ENCODE measurements around the gene PPP1R16B.

DNA sequence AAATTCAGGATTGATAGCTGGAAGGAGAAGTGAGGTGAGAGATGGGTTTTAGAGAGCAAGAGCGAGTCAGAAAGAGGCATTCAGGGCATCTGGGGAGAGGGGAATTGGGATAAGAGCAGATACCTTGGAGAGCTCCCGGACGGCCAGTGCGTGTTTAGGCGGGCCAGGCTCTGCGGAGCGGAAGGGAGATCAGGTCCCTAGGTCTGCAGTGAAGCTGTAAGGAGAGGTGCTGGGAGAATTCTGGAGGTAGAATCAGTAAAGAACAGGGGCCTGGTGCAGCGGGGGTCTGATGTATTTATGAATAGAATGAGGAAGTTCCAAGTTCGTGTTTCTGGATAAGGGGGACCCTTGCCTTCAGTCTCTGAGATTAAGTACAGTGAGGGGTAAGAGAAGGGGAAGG lies 73.4 kb downstream of the PPP1R16B start:
- TF ChIP-seq, protein P1, sequence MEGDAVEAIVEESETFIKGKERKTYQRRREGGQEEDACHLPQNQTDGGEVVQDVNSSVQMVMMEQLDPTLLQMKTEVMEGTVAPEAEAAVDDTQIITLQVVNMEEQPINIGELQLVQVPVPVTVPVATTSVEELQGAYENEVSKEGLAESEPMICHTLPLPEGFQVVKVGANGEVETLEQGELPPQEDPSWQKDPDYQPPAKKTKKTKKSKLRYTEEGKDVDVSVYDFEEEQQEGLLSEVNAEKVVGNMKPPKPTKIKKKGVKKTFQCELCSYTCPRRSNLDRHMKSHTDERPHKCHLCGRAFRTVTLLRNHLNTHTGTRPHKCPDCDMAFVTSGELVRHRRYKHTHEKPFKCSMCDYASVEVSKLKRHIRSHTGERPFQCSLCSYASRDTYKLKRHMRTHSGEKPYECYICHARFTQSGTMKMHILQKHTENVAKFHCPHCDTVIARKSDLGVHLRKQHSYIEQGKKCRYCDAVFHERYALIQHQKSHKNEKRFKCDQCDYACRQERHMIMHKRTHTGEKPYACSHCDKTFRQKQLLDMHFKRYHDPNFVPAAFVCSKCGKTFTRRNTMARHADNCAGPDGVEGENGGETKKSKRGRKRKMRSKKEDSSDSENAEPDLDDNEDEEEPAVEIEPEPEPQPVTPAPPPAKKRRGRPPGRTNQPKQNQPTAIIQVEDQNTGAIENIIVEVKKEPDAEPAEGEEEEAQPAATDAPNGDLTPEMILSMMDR (IDR thresholded peaks at IDR 0.05) = no peak
- no peak for TF ChIP-seq POLR2A (IDR thresholded peaks at IDR 0.05)

Measured in right lobe of liver (tissue), 4 donors.